Glomerular visceral epithelial cell (primary cell): Measurements from ENCODE around the gene NUP107.

Source experiments
- DNase-seq: peaks from one replicate; pipeline ENCODE4 v3.0.0-alpha.2; 2016; ENCODE audit errors: extremely low spot score

Gene NUP107

DNA sequence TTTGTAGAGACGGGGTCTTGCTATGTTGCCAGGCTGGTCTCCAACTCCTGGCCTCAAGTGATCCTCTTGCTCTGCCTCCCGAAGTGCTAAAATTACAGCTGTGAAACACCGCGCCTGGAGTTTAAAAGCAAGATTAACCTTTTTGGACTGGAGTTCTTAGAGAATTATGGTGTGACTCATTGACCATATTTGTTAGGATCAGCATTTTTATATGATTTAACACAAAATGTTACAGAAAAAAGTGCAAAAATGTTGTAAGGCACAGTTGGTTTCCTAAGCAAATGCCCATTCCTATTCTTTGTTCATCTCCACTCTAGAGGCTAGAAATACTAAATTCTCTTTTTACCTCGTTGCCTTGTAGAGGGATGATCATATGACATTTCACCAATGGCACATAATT is 86.8 kb downstream of the NUP107 start:
- DNase-seq, result no peak

- no peak for DNase-seq
These were observed 88.4 kb downstream of the NUP107 start for GRCh38 chr12:68775121-68775630.

DNA sequence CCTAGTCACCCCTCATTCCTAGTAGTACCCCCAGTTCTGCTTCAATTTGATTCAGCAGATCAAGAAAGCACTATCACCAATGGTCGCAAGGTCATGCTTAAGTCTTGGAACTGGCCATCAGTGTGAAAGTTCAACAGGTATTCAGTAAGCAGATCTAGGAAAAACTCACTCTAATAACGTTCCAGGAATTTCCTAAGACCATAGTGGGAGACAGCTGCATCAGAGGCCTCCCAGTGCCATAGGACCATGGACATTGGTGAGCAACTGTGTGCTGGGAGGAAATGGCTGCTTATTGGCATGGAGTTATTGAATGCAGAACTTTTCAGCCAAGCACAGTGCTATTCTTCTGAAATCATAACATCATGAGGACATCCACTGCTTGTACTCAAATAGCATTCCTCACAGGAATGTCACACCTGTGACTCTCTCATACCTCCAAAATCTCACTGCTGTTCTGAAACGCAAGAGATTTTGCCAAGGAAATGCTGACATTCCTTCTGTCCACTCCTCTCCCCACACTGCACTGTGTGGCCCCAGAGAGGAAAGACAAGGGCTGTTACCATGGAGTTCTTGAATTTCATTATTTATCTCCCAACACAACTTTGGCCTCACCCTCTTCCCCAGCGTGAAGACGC is 90.3 kb downstream of the NUP107 start:
- DNase-seq, result no peak

GRCh38 chr12:68779280-68779679 is 92.5 kb downstream of the NUP107 start:
- no peak for DNase-seq

- no peak for DNase-seq
These were observed 94.0 kb downstream of the NUP107 start for GRCh38 chr12:68780731-68781130.

- DNase-seq, result no peak
These were observed 95.0 kb downstream of the NUP107 start for GRCh38 chr12:68781728-68782127.

DNA sequence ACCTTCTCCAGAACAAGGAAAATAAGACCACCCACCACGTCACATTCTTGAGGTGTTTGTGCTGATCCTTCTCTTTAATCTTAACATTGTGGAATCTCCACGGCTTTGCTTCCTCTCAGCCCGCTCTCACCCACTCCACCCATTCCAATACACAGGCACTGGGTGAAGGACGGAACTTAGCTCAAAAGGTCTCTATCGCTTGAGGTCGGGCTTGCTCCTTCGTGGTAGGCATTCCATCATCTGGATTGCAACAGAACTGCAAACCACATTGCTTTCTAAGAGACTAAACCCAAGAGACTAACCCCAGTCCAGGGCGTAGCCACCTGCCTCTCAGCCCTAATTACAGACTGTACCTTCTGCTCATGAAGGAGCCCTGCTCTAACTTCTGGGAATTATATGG is 97.2 kb downstream of the NUP107 start:
- no peak for DNase-seq

DNA sequence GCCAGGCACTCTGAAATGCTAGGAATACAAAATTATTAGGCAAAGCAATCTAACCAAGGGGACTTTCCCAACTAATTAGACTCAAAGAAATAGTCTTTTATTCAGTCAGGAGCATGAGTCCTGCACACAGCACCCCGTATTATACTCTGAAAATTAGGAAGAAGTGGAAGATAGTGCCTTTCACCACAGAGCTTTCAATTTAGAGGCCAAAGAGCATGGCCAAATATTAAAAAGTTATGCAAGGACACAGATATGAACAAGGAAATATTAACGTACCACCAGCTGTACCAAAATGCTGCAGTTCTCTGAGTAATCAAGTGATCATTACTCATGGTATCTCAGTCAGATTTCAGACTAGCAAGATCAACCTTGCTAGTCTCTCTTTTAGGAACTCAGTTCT is 98.6 kb downstream of the NUP107 start:
- no peak for DNase-seq

DNA sequence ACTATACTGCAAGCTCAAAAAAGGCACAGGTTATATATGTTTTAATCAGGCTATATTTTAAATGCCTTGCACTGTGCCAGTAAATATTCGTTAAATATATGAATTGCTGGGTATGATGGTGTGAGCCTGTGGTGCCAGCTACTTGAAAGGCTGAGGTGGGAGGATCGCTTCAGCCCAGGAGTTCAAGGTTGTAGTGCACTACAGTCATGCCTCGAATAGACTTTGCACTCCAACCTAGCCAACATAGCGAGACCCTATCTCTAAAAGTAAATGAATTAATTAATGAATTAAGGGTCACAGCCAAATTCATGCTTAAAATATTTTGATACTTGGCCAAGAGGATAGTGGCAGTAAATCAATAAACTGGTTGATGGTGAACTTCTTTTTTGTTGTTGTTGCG is 99.0 kb downstream of the NUP107 start:
- no peak for DNase-seq

DNA sequence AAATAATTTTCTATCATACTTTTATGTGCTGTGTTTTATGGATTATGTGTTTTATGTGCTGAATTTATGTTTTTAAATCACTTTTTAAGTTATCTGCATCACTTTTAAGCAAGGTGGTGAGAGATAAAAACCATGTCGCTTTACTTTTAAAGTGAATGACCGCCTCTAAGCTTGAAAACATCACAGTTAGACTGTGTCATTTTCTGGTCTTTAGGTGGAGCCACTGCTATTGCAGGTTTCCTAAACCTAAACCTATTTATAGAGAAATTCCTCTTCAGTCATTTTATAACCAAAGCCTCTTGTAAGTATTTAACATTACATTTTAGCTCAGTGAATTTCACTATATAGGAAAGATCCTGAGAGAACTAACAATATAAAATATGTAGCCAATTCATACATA is 100.2 kb downstream of the NUP107 start:
- no peak for DNase-seq

- no peak for DNase-seq
These were observed 101.9 kb downstream of the NUP107 start for GRCh38 chr12:68788554-68789143.

DNA sequence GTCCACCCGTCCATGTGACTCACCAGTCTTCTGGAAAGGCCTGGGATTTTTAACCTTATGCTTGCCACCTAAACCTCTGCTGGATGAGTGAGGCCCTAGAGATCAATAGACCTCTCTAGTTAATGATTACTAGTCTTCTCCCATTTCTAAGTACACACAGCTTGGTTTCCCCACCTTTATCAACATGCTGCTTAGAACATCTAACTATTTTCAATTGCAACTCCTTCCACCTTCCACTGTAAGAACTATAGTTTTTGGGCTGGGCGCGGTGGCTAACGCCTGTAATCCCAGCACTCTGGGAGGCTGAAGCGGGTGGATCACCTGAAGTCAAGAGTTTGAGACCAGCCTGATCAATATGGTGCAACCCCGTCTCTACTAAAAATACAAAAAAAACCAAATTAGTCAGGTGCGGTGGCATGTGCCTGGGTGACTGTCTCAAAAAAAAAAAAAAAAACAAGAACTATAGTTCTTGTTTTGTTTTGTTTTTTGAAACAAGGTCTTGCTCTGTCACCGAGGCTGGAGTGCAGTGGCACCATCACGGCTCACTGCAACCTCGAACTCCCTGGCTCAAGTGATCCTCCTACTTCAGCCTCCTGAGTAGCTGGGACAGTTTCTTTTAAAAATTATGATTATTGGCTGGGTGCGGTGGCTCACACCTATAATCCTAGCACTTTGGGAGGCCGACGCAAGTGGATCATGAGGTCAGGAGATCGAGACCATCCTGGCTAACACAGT is 102.5 kb downstream of the NUP107 start:
- DNase-seq, result no peak

DNA sequence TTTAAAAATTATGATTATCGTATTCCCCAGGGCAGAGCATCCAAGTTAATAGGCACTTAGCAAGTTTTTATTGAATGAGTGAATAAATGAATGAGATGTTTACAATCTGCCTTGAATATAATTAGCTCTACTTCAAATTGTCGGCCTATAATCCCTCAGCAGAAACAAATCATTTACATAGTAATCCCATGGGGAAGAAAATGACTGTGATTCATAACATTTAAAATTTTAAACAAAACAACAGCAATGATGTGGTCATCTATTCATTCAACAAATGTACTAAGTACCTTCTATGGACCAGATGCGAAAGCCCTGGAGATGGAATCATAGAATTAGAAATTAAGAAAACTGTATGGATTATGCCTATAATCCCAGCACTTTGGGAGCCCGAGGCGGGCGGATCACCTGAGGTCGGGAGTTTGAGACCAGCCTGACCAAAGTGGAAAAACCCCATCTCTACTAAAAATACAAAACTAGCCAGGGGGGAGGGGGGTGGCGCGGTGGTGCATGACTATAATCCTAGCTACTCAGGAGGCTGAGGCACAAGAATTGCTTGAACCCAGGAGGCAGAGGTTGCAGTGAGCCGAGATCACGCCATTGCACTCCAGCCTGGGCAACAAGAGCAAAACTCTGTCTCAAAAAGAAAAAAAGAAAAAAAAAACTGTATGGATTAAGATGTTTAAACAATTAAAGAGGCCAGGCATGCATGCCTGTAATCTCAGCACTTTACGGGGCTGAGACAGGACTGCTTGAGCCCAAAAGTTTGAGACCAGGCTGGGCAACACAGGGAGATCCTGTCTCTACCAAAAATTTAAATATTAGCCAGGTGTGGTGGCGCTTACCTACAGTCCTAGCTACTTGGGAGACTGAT is 103.5 kb downstream of the NUP107 start:
- DNase-seq, result no peak

- DNase-seq, result no peak
These were observed 104.1 kb downstream of the NUP107 start for GRCh38 chr12:68790952-68791234.

DNA sequence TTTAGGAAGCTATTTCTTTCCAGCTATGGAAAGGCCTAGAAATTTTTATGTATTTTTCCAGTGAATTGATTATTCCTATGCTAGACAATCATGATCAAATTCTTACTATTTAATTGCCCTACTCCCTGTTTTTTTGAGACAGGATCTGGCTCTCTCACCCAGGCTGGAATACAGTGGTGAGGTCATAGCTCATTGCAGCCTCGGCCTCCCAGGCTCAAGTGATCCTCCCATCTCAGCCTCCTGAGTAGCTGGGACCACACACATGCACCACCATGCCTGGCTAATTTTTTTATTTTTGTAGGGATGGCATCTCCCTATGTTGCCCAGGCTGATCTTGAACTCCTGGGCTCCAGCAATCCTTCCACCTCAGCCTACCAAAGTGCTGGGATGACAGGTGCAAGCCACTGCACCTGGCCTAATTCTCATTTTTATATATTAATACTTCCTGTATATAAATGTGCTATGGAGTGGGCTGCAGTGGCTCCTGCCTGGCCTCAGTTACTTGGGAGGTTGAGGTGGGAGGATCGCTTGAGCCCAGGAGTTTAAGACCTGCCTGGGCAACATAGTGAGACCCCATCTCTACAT is 105.2 kb downstream of the NUP107 start:
- DNase-seq, result no peak

DNA sequence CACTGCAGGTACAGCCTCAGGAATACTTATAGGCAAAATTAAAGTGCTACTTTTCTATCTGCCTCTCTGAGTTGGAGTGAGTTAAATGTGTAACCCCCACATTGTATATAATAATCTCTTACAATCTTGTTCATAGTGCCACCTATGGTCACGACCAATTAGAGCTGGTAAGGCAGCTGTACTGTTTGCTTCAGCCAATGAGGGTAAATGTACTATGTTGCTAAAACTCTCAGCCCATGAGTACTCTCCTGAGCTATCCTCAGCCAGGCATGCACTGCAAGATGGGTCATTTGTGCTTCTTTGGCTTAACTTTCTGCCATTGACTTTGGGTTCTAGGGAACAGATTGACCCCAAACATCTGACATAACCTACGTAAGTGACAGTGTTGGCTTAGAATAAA is 106.2 kb downstream of the NUP107 start:
- DNase-seq, result peak; percentile 33

- no peak for DNase-seq
These were observed 106.7 kb downstream of the NUP107 start for GRCh38 chr12:68793436-68793835.

GRCh38 chr12:68793975-68794652 is 107.3 kb downstream of the NUP107 start:
- DNase-seq, result no peak

DNA sequence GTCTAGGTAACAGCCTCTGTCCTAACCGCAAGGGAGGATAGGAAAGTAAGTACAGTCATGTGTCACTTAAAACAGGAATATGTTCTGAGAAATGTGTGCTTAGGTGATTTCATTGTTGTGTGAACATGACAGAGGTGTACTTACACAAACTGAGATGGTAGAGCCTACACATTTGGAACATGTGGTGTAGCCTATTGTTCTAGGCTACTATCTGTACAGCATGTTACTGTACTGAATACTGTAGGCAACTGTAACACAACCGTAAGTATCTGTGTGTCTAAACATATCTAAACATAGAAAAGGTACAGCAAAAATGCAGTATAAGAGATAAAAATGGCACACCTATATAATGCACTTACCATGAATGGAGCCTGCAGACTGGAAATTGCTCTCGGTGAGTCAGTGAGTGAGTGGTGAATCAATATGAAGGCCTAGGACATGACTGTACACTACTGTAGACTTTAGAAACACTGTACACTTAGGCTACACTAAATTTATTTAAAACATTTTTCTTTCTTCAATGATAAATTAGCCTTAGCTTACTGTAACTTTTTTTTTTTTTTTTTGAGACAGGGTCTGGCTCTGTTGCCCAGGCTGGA is 108.0 kb downstream of the NUP107 start:
- DNase-seq, result peak; percentile 27
